Measurements from ENCODE around the gene MRPL3.
A peak's percentile ranks its signal among the peaks of the same experiment; 100 is the strongest.
"Not testable (repeated sequence)": the region's sequence is repeated elsewhere in the genome, so short reads cannot be mapped to it uniquely, and the experiment has no call there.

MRPL3 gene

DNA sequence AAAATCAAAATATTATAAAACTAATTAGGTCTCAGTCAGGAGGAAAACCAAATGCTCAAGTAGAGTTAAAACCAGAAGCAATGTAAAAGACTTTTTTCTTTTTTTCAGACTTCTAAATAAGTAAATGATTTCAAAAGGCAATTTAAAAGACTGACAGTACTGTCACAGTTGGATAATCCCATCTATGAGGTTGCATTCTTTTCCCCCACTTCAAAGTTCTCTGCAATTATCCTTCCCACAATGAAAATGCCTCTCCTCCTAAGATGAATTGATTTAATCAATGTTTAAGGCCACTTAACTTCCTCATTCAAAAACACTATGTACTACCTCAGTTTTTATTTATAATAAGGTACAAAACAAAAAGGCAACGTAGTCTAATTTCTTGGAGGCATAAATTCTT, 8.1 kb downstream of the MRPL3 start:
- DNase-seq (ENCODE audit: low spot score) = no peak

DNA sequence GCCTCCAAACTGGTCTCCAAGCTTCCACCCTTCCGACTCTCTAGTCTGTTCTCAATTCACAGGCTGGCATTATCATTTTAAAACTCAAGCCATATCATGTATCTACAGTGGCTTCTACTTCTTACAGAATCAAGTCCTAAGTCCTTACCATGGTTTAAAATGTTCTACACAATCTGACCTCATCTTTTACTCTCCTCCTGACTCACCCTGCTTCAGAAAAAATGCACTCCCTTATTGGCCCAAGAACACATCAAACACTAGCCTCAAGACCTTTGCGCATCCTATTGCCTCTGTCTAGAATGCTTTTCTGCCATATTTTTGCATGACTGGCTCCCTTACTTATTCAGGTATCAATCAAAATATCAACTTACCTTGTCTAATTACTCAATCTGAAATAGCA, 11.0 kb downstream of the MRPL3 start:
- DNase-seq (ENCODE audit: low spot score) = no peak

DNA sequence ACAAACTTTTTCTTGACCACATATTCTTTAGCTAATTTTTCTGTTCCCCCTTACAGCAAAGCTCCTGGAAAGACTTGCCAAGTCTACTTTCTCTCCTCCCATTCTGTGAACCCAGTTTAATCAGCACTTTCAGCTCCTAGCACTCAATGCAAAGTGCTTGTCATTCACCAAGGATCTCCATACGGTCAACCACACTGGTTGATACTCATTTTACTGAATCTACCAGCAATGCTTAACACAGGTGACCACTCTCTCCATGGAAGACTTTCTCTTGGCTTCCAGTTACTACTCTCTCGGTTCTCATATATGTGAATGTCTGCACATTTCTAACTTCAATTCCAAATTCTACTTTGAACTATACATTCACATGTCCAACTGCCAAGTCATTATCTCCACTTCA, 11.7 kb downstream of the MRPL3 start:
- no peak for DNase-seq (ENCODE audit: low spot score)

DNA sequence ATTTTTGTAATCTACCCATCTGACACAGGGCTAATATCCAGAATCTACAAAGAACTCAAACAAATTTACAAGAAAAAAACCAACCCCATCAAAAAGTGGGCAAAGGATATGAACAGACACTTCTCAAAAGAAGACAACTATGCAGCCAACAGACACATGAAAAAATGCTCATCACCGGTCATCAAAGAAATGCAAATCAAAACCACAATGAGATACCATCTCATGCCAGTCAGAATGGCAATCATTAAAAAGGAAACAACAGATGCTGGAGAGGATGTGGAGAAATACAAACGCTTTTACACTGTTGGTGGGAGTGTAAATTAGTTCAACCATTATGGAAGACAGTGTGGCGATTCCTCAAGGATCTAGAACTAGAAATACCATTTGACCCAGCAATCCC, 16.2 kb downstream of the MRPL3 start:
- not testable (repeated sequence) for DNase-seq (ENCODE audit: low spot score)

DNA sequence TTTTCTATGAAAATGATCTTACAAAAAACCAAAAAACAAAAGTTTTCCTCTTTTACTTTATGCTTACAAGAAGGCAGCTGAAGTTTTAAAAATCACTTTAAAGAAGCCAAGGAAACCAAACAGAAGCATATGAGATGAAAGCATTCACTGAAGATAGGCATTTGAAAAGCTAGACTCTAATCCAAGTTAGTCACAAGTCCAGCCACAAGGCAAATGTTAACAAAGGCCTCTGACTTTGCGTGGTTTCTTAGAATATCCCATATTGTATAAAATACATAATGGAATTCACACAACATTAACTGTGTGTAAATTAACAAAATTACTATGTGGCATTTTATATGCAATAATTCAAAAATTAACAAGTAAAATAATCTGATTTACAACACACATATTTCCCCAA, 17.7 kb downstream of the MRPL3 start:
- DNase-seq (ENCODE audit: low spot score) = no peak

DNA sequence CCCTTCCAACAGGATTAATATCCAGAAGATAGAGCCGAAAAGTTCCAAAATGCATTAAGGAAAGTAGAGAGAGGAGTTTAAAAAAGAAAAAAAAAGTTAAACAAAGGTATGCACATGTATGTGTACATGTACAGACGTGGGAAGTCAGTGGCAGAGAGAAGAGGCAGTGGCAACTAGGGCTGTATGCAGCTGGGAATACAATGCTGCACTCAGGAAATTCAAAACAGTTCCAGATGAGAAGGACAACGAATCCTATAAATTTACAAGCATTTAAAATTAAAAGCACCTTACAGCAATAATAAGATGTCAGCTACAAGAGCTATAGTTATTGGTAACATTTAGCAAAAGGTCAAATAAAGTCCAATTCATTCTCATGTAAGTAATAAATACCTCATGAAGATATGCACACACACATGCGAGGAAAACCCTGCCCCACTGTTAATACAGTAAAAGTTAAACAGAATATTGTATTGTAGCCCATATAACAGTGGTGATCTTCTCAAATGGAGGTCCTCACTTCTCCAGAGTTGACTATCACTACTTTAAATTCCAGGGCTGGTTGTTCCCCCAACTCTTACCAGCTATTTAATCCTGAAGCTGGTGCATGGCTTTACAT, 18.2 kb downstream of the MRPL3 start:
- DNase-seq (ENCODE audit: low spot score) = no peak

DNA sequence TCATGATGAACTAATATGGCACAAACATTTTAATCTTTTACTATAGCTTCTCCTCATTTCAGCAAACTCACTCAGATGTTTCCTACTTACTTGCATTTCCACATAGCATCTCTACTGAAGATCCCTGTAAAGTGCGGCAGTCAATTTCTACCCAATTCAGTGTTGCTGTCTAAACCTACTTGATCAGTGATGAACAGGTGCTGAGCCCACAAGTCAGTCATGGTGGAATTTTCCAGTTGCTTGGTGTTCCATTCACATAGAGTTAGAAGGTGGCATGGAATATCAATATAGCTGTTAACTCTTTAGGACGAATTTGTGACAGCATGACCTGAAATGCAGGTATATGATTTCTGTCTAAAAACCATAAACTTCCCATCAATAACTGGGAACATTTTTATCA, 22.7 kb downstream of the MRPL3 start:
- DNase-seq (ENCODE audit: low spot score) = no peak

DNA sequence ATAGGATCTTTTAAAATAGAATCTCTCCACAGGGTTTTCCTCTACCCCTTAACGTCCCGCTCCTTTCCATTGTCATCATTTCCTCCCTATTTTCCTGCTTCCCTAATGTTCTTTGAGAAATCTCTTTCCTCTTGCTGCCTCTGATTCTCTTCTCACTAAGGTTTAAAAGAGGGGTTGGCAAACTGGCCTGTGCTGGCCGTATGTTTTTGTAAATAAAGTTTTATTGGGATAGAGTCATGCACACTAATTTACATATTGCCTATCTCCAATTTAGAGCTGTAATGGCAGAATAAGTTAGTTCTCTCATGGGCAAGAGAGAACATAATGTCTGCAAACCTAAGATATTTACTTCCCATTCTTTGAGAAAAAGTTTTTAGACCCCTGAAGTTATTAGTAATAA, 25.0 kb downstream of the MRPL3 start:
- DNase-seq (ENCODE audit: low spot score) = no peak

DNA sequence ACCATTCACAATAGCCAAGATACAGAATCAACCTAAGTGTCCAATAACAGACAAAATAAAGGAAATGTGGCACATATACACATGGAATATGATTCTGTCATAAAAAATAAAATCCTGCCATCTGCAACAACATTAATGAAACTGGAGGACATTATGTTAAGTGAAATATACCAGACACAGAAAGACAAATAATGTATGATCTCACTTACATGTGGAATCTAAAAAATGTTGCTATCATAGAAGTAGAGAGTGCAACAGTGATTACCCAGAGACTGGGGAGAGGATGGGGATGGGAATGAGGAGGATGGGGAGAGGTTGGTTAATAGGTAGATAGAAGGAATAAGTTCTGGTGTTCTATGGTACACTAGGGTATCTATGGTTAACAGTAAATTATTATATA, 28.7 kb downstream of the MRPL3 start:
- DNase-seq (ENCODE audit: low spot score) = no peak

DNA sequence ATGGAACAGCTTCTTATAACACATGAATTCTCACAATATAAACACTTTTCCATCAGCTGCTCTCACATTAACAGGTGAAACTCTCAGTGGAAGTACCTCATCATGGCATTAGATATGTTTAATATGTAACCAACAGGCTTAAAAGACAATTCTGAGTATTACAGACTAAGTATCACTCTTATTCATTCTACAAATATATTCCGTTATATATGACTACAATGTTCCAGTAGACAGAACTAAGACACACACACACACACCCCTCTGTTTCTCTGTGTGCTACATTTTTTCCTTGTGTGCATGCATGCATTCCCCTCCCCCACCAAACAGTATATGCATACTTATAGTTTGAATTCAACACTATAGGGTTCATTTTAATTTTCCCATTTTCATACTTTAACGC, 32.4 kb downstream of the MRPL3 start:
- no peak for DNase-seq (ENCODE audit: low spot score)

DNA sequence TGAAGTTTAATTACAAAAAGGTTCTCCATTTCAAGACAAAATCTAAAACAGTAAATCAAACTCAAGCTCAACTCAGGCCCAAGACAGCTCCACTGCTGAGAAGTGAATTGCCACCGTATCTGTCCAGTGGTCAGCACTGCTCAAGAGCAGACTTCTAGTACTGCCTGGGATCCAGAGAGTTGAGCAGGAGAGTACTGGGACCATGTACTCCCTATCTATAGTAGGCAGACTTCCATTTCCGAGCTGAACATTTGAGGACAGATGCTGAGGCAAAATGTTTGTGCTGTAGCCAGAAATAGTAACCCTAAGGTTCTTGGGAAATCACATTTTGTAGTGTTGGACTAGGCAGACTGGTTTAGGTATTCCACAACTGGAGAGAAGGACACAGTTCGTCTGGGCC, 44.1 kb downstream of the MRPL3 start:
- no peak for DNase-seq (ENCODE audit: low spot score)

DNA sequence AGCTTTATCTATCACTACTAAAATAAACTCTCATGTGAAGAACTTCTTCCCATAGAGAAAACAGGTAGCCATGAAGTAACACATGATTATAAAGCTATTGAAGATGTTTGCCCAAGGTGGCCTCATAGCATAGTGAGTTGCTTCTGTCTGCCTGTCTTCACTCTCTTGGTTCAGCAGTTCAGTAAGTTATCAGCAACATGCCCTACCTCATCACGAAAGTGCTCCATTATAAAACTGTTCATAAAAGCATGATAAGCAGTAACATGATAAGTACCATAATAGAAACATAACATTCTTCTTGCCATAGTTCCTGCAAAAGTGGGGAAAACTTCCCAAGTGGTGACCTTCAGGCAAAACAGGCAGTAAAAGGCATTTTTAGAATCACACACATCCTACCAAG, 45.6 kb downstream of the MRPL3 start:
- DNase-seq (ENCODE audit: low spot score) = no peak

DNA sequence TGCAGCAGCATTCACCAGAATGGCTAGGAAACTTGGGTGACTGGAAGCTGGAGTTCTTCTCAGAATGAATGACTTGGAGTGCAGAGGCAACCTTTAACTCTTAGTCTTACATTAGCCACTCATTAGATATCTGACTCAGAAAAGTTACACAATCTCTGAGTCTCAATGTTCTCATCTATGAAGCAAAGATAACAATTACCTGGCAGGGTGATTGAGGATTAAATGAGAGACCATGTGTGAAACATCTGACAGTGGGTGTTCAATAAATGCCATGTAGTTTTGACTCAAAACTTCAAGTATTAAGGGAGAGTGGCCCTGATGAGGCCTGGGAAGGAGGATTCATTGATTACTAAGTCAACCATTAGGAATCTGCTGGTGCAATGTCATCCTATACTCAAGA, 48.3 kb downstream of the MRPL3 start:
- peak; percentile 8 for DNase-seq (ENCODE audit: low spot score)

DNA sequence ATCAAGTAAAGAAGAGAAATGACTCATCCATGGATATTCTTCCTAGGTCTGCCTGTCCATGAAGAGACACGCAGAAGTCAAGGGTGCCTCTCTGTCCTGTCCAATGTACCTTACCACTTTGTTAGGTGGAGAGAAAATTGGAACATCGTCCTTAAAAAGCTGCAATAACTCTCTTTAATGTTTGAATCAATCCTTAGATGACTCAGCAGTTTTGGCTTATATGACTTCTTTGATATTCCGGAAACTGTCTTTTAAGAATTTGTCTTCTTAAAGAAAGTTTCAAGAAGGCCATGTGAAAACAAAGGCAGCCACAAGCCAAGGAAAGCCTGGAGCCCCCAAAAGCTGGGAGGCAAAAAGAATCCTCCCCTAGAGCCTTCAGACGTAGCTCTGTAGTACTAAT, 49.2 kb downstream of the MRPL3 start:
- DNase-seq (ENCODE audit: low spot score) = no peak

DNA sequence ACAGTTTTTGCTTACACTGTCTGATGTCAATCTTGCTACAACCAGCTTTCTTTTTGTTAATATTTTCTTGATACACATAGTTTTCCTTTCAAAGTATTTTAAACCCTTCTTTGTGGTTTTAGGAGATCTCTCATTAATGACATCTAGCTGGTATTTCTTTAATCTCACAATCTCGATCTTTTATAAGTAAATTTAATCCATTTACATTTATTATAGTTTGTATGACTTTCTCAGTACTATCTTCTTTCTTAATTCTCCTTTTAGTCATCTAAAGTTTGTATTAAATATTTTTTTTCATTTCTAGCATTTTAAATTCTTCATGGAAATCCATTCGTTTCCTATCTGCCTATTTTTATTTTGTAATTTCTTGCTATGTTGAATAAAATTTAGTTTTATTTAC, 55.4 kb downstream of the MRPL3 start:
- no peak for DNase-seq (ENCODE audit: low spot score)

DNA sequence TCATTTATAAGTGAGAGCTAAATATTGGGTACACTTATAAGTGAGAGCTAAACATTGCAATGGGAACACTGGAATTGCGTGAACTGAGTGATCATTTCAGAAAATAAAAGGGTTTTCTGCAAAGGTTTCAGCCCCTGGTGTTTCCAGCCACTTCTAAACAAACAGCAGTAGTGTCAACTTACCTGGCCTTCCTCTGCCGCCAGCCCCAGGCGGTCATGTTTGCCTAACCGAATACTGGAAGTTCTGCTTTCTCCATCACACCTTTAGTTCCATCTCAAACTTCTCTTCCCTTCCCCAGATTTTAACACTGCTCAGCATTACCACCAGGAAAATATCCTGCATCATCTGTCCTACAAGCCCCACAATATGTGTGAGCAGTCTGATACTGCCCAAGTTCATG, 58.6 kb downstream of the MRPL3 start:
- no peak for DNase-seq (ENCODE audit: low spot score)

DNA sequence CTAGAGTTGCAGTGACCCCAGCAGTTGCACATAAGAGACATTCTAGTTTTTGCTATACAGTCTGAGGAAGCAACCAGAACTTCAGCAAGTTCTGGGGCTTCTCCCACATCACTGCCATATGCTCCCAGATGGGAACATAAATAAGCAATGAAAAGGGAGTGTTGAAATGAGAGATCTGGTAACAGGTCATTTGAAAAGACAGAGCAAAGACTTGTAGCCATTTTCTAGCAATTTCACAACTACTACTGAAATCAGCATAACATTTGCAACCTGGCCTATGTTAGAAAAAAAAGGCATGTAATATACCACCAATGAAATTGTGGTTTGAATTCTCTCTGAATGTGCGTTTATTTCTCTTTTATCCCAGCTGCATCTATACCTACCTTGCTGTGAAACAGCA, 63.7 kb downstream of the MRPL3 start:
- no peak for DNase-seq (ENCODE audit: low spot score)

DNA sequence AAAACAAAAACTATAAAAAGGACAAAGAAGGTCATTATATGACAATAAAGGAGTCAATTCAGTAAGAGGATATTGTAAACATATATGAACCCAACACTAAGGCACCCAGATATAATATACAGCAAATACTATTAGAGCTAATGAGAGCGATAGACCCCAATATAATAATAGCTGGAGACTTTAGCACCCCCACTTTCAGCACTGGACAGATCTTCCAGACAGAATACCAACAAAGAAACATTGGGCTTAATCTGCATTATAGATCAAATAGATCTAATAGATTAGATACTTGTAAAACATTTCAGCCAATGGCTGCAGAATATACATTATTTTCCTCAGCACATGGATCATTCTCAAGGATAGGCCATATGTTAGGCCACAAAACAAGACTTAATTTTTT, 67.8 kb downstream of the MRPL3 start:
- no peak for DNase-seq (ENCODE audit: low spot score)

DNA sequence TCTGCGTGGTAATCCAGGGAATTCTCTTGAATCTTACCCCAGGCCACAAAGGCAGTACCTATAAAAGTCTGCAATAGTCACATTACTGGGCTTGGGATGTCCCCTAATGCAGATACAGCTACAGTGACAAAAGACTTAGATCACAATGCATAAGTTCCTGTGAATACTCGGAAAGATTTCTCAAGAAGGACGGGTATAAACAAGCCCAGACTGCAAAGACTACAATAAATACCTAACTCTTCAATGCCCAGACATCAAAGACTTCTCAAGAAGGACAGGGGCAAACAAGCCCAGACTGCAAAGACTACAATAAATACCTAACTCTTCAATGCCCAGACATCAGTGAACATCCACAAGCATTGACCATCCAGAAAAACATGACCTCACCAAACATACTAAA, 70.3 kb downstream of the MRPL3 start:
- no peak for DNase-seq (ENCODE audit: low spot score)

DNA sequence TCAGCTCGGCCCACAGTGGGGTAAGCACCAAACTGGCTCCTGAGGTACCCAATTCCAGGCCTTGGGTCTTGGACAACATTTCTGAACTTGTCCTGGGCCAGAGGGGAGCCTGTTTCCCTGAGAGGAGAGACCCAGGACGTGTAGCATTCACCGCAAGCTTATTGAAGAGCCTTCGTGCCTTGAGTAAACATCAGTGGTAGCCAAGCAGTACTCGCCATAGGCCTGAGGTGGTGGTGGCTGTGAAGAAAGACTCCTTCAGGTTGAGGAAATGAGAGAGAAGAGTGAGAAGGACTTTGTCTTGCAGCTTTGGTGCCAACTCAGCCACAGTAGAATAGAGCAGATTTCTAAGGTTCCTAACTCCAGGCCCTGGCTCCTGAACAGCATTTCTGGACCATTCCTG, 71.0 kb downstream of the MRPL3 start:
- DNase-seq (ENCODE audit: low spot score) = no peak

DNA sequence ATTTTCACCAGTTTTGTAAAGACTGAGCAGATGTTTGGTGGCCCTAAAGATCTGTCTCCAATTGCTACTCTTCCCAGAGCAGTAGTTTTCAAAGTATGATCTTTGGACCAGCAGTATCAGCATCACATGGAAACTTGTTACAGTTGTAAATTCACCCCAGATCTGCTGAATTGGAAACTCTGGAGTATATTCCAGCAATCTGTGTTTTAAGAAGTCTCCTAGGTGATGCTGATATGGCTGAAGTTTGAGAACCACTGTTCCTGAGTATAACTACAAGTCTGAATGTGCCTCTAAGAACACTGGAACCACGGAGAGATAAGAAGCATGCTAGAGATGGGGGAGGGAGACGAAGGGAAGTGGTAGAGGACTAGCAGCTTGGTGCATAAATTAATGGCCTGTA, 75.5 kb downstream of the MRPL3 start:
- DNase-seq (ENCODE audit: low spot score) = no peak

DNA sequence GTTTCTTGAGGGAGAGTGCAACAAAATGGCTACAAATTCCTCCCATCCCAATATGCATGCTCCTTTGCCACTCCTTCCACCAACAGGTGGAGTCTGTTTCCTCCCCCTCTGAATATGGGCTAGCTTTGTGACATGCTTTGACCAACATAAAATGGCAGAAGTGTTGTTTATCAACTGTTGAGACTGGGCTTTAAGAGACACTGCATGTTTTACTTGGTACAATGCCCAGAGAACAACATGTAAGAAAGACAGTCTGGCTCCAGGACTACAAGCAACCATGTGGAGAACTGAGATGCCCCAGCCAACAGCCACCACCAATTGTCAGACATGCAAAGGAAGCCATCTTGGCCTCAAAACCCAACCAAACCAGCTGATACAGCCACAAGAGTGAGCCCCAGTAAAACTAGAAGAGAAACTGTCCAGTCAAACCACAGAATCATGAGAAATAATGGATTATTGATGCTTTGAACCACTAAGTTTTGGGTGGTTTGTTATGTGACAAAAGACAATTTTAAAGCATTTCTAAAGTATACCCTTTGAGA, 80.7 kb downstream of the MRPL3 start:
- DNase-seq (ENCODE audit: low spot score) = no peak

DNA sequence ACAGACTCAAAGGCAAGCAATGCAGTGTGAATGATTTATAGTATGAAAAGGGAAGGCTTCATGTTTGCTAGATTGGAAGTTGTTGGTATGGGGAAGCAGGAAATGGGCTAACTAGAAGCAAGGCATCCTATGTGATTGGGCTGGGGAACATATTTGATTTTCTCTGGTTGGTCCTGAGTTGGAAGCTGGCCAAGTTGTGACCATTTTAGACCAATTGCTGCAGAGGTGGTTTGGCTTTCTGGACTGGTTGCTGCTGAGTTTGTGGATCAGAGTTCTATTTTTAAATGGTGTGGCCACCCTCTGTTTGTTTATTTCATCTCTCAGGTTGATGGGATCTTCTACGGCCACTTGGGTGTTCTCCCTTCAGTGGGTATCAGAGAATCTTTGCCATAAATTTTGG, 81.5 kb downstream of the MRPL3 start:
- no peak for DNase-seq (ENCODE audit: low spot score)

DNA sequence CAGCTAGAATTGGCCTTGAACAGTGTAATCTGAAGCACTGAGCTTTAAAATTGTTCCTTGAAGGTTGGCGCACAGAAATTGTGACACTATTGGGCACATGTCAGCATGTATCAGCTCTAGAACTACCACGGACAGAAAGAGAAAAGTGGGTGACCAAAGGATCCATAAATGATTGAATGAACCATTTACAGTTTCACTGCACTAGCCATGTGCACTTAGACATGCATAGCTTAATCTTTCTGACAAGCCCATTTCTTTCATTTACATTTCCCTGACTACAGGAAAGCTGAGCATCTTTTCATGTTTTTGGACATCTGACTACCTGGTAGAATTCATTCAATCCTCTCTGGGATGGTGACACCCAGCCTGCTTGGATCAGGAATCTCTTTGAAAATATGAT, 85.0 kb downstream of the MRPL3 start:
- no peak for DNase-seq (ENCODE audit: low spot score)
